HCEC 1CT (cell line): ENCODE results near the gene STH.
"Not testable (repeated sequence)": the region's sequence is repeated elsewhere in the genome, so short reads cannot be mapped to it uniquely, and the experiment has no call there.

Experiments used
- DNase-seq: peaks from one replicate; pipeline ENCODE4 v3.0.0-alpha.2; 2017

The STH gene

DNA sequence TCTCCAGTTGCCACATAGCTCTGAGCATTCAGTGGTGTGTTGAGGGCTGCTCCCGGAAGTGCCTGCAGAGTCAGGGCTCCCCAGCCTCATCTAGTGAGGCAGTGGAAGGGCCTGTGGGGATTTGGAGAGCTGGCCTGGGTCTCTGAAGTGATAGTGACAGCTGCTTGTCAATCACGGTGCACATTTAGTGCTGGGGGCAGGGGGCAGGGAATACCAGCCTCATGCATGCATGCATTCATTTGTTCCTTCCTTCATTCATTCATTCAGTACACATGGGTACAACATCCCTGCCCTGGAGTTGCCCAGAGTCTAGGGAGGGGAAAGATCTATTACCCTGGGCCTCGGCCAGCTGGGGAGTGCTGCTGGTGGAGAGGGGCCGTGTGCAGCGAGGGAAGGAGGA, 11.3 kb upstream of the STH start:
- no peak for DNase-seq

- no peak for DNase-seq
Measured at GRCh38 chr17:45989759-45990158, 9.3 kb upstream of the STH start.

- no peak for DNase-seq
Measured at GRCh38 chr17:45990886-45991285, 8.2 kb upstream of the STH start.

DNA sequence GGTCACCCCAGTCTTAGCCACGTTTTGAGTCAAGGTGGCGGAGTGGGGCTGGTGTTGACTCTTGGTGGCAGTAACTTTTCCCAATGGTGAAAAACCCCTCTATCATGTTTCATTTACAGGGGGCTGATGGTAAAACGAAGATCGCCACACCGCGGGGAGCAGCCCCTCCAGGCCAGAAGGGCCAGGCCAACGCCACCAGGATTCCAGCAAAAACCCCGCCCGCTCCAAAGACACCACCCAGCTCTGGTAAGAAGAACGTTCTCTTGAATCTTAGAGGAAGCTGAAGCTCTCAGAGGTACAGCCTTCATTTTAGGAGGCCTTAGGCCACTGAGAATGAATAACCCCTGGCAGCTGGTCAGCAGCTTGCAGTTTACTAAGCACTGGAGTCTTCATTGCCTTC, 7.7 kb upstream of the STH start:
- DNase-seq, result no peak

DNA sequence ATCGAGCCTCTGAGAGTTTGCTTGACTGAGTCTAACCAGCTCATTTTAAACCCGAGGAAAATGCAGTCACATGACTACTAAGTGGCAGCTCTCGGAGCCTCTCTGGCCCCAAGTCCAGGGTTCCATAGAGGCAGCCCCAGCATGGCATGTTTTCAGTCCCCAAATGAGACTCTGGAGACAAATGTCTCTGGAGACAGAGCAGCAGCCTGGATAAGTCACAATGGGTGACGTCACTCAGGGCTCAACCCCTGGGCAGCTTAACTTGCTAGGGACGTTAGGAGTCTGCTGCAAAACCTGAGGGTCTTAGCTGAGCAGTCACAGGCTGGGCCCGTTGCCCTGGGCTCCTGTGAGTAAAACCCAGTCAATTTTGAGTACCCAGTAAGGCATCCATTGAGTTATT, 6.9 kb upstream of the STH start:
- no peak for DNase-seq

DNA sequence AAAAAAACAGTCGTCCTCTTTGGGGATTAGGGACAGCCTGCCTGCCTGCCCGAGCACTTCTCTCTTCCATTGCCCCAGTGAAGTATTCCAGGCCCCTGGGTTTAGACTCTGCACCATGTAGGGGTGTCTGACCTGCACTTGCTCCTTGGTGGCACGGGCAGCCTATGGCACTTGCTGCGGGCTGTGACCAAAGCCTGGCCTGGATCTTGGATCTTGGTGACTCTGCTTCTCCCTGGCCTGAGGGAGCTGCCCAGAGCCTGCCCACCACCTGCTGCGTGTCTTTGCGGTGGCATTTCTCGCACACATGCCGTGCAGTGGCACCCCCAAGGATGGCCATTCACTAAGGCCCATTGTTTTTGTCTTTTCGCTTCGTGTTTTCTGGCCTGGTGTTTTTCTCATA, 6.1 kb upstream of the STH start:
- no peak for DNase-seq

DNA sequence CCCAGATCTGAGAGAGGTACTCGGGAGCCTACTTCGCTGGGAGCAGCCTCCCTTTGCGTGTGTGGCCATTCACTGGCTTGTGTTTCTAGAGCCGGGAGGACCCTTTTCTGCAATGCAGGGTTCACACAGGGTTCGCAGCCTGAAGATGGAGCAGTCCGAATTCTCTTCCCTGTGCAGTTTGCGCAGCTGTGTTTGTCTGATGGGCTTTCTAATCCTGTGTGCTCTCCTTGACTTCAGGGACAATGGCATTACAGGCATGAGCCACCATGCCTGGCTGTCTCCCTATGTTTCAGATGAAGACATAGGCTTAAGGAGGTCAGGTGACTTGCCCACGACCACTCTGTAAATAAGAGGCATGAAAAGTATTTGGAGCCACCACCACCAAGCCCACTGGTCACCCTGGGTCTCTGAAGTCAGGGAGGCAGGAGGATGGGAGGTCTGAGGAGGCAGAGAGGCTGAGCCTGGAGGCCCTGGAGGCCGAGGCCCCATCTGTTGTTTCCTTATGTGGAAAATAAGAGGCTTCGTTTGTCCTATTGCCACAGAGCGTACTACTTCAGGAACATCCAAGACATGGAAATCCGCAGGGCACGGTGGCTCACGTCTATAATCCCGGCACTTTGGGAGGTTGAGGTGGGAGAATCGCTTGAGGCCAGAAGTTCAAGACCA, 5.0 kb upstream of the STH start:
- no peak for DNase-seq

GRCh38 chr17:45994987-45995386, 4.1 kb upstream of the STH start:
- no peak for DNase-seq

- no peak for DNase-seq
Measured at GRCh38 chr17:45995627-45996270, 3.3 kb upstream of the STH start.

DNA sequence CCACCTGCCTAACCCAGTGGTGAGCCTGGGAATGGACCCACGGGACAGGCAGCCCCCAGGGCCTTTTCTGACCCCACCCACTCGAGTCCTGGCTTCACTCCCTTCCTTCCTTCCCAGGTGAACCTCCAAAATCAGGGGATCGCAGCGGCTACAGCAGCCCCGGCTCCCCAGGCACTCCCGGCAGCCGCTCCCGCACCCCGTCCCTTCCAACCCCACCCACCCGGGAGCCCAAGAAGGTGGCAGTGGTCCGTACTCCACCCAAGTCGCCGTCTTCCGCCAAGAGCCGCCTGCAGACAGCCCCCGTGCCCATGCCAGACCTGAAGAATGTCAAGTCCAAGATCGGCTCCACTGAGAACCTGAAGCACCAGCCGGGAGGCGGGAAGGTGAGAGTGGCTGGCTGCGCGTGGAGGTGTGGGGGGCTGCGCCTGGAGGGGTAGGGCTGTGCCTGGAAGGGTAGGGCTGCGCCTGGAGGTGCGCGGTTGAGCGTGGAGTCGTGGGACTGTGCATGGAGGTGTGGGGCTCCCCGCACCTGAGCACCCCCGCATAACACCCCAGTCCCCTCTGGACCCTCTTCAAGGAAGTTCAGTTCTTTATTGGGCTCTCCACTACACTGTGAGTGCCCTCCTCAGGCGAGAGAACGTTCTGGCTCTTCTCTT, 2.6 kb upstream of the STH start:
- DNase-seq, result no peak

DNA sequence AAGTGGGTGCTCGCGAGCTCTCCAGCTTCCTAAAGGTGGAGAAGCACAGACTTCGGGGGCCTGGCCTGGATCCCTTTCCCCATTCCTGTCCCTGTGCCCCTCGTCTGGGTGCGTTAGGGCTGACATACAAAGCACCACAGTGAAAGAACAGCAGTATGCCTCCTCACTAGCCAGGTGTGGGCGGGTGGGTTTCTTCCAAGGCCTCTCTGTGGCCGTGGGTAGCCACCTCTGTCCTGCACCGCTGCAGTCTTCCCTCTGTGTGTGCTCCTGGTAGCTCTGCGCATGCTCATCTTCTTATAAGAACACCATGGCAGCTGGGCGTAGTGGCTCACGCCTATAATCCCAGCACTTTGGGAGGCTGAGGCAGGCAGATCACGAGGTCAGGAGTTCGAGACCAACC, 1.9 kb upstream of the STH start:
- DNase-seq, result no peak

GRCh38 chr17:45997624-45998023, 1.4 kb upstream of the STH start:
- DNase-seq, result peak; percentile 10

DNA sequence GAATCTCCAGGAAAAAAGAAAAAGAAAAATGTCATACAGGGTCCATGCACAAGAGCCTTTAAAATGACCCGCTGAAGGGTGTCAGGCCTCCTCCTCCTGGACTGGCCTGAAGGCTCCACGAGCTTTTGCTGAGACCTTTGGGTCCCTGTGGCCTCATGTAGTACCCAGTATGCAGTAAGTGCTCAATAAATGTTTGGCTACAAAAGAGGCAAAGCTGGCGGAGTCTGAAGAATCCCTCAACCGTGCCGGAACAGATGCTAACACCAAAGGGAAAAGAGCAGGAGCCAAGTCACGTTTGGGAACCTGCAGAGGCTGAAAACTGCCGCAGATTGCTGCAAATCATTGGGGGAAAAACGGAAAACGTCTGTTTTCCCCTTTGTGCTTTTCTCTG, 845 bp downstream of the STH start:
- DNase-seq, result no peak

GRCh38 chr17:46000292-46000691, 1.2 kb downstream of the STH start:
- no peak for DNase-seq

DNA sequence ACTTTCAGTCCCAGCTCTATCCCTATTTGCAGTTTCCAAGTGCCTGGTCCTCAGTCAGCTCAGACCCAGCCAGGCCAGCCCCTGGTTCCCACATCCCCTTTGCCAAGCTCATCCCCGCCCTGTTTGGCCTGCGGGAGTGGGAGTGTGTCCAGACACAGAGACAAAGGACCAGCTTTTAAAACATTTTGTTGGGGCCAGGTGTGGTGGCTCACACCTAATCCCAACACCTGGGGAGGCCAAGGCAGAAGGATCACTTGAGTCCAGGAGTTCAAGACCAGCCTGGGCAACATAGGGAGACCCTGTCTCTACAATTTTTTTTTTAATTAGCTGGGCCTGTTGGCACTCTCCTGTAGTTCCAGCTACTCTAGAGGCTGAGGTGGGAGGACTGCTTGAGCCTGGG, 1.7 kb downstream of the STH start:
- no peak for DNase-seq

GRCh38 chr17:46001390-46002310, 2.6 kb downstream of the STH start:
- no peak for DNase-seq

GRCh38 chr17:46002311-46002972, 3.4 kb downstream of the STH start:
- peak; percentile 21 for DNase-seq

DNA sequence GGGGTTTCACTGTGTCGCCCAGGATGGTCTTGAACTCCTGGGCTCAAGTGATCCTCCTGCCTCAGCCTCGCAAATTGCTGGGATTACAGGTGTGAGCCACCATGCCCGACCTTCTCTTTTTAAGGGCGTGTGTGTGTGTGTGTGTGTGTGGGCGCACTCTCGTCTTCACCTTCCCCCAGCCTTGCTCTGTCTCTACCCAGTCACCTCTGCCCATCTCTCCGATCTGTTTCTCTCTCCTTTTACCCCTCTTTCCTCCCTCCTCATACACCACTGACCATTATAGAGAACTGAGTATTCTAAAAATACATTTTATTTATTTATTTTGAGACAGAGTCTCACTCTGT, 3.9 kb downstream of the STH start:
- no peak for DNase-seq

DNA sequence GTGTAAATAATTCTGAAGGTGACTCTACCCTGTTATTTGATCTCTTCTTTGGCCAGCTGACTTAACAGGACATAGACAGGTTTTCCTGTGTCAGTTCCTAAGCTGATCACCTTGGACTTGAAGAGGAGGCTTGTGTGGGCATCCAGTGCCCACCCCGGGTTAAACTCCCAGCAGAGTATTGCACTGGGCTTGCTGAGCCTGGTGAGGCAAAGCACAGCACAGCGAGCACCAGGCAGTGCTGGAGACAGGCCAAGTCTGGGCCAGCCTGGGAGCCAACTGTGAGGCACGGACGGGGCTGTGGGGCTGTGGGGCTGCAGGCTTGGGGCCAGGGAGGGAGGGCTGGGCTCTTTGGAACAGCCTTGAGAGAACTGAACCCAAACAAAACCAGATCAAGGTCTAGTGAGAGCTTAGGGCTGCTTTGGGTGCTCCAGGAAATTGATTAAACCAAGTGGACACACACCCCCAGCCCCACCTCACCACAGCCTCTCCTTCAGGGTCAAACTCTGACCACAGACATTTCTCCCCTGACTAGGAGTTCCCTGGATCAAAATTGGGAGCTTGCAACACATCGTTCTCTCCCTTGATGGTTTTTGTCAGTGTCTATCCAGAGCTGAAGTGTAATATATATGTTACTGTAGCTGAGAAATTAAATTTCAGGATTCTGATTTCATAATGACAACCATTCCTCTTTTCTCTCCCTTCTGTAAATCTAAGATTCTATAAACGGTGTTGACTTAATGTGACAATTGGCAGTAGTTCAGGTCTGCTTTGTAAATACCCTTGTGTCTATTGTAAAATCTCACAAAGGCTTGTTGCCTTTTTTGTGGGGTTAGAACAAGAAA, 5.1 kb downstream of the STH start:
- DNase-seq, result no peak

DNA sequence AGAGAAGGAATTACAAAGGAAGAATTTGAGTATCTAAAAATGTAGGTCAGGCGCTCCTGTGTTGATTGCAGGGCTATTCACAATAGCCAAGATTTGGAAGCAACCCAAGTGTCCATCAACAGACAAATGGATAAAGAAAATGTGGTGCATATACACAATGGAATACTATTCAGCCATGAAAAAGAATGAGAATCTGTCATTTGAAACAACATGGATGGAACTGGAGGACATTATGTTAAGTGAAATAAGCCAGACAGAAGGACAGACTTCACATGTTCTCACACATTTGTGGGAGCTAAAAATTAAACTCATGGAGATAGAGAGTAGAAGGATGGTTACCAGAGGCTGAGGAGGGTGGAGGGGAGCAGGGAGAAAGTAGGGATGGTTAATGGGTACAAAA, 7.0 kb downstream of the STH start:
- DNase-seq, result not testable (repeated sequence)

GRCh38 chr17:46007461-46007965, 8.5 kb downstream of the STH start:
- DNase-seq, result no peak

GRCh38 chr17:46008591-46008990, 9.5 kb downstream of the STH start:
- DNase-seq, result no peak
